ENCODE results near the gene PCDH17.

Gene PCDH17

GRCh38 chr13:57739089-57739488 is 107.5 kb downstream of the PCDH17 start:
- no peak for DNase-seq

- DNase-seq, result no peak
These were observed 108.1 kb downstream of the PCDH17 start for GRCh38 chr13:57739543-57740190.

GRCh38 chr13:57740719-57741118 is 109.2 kb downstream of the PCDH17 start:
- DNase-seq, result no peak

GRCh38 chr13:57748096-57748495 is 116.6 kb downstream of the PCDH17 start:
- no peak for DNase-seq

GRCh38 chr13:57760951-57761350 is 129.4 kb downstream of the PCDH17 start:
- no peak for DNase-seq

- DNase-seq, result no peak
These were observed 132.1 kb downstream of the PCDH17 start for GRCh38 chr13:57763689-57764088.

All from kidney glomerular epithelial cell (primary cell).